GM19467 (cell line): ENCODE measurements around the gene STX7.
A peak's percentile ranks its signal among the peaks of the same experiment; 100 is the strongest.

Source experiments
- ATAC-seq: cut with Tn5 transposase; IDR thresholded peaks from one replicate; pipeline ENCODE4 v1.9.1; 2021; ENCODE audit warnings: mild to moderate bottlenecking, moderate library complexity; ENCODE audit not compliant: unreplicated experiment

STX7 gene

DNA sequence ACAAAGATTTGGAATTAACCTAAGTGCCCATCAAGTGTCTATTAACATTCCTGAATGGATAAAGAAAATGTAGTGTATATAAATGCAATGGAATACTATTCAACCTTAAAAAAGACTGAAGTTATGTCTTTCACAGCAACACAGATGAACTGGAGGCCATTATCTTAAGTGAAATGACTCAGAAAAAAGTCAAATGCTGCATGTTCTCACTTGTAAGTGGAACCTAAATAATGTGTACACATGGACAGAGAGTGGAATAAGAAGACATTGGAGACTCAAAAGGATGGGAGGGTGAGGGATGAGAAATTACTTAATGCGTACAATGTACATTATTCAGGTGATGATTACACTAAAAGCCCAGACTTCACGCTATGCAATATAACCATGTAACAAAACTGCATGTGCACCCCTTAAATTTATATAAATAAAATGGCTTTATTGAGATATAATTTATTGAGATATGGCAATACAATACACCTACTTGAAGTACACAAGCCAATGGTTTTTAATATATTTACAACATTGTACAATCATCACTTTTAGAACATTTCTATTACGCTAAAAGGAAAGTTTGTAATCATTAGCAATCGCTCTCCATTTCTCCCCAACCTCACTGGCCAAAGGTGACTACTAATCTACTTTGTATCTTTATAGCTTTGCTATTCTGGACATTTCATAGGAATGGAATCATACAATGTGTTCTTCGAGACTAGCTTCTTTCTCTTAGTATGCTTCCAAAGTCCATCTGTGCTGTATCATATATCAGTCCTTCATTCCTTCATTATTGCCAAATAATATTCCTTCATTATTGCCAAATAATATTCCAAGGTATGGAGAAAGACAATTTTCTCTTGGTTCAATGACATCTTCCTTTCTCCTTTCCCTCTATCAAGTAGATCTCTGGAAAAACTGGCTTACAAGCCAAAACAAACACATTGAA, 5.8 kb downstream of the STX7 start:
- ATAC-seq, result no peak

DNA sequence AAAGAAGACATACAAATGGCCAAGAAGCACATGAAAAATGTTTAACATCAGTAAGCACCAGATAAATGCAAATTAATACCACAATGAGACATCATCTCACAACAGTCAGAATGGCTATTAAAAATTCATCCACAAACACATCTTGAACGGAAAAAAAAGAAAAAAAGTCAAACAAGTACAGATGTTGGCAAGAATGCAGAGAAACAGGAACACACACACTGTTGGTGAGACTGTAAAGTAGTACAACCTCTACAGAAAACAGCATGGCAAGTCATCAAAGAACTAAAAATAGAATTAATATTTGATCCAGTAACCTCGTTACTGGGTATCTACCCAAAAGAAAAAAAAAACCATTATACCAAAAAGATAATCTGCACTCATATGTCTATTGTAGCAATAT, 6.5 kb downstream of the STX7 start:
- no peak for ATAC-seq

DNA sequence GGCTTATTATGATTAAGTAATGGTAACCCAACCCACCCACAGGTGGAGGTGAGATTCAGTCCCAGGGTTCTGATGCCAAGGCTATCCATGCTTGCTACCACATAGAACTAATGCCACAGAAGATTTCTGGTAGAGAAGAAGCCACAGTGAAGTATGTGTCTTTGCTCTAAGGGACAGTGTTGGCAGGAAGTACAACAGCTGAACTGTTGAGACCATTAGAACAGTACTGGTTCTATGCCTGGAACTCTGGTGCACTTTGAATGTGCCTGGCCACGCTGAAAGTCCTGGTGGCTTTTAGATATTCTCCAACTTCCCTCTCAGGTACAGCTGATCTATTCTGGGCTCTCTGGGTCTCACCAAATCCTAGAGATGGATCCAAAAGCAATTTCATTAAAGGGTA, 7.8 kb downstream of the STX7 start:
- ATAC-seq, result no peak

DNA sequence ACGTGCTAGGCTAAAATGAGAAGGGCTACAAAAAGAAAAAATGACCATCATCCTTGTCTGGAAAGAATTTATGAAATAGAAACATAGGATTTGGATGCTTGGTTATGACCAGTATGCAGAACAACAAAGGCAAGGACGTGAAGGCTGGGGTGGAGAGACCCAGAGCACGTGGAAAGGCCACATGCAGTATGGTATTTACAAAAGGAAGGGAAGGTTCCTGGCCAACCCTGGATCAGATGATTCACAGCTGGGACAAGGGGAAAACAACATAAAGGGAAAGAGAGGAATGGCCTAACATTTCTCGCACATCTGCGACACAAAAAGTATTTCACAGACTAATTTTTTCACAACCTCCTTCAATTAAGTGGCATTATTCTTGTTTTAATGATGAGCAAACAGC, 8.2 kb downstream of the STX7 start:
- ATAC-seq, result no peak

DNA sequence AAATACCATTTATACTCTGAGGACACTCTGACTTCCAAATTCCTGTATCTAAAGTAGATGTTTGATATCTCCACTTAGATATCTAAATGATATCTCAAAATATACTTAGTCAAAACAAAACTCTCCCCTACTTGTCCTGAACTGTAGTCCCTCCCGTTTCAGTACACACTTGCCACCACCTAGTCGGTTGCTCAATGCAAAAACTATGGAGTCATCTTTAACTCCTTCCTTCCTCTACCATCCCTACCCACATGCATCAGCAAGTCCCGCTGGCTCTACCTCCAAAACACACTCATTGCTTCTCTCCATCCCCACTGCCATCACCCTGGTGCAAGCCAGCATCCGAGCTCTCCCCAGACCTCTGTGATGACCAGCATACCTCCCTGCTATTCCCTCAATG, 13.2 kb downstream of the STX7 start:
- ATAC-seq, result no peak

DNA sequence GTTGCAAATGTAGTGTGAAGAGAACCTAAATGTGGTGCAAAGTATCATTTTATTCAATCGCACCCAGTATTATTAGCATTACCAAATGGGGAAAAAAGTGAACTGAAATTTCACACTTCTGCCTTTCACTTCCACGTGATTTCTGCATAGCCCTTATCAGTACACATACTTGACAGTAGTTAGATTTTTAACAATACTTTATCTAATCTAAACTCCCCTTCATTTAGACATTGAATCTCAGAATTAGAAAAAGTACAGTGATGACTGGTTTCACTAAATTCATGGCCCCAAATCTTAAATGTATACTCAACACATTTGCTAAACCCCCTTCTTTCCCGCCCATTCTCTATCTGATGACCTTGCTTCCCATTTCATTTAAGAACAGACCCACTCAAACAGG, 14.3 kb downstream of the STX7 start:
- peak; percentile 50 for ATAC-seq

DNA sequence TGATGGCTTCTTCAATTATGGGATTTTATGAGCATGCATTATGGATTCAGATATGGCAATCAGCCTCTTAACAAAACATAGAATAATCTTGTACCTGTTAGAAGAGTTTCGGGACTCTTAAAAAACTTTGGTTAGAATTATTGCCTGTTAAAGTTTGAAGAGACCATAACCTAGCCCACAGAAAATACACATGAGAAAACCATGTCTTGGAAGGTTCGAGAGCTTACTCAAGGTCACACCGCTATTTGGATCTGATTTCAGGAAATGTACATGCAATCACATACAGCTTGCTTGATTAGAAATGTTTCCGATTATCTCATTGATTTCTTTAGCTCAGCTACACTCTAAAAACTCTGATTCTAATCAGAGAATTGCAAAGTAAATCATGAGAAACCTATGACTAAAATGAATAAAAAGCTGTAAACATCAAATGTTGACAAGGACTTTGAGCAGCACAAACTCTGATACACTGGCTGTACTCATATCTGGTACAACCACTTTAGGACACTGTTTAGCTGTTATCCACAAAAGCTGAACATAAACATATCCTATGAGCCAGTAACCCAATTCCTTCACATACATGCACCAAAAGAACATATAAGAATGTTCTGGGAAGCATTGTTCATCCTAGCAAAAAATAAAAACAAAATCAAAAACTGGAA, 16.3 kb downstream of the STX7 start:
- ATAC-seq, result no peak

DNA sequence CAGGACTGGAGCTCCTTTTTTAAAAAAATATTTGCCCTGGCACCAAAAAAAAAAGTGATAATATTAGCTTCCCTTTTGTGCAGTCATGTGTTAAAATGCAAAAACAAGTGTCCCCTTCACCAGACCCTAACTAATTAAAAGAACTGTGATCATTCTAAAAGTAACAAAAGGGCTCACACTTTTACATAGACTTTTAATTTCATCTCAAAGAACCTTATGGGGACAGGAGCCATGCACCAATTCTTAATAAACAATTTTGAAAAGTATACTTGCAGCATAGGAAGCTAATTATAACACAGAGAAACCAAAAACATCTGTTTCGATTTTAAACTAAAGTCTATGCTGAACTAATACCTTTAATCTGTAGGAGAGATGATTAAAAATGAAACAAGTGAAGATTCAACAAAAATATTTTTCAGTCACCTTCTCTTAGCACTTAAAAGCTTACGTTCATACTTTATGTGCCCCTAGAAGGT, 17.3 kb downstream of the STX7 start:
- ATAC-seq, result peak; percentile 42

DNA sequence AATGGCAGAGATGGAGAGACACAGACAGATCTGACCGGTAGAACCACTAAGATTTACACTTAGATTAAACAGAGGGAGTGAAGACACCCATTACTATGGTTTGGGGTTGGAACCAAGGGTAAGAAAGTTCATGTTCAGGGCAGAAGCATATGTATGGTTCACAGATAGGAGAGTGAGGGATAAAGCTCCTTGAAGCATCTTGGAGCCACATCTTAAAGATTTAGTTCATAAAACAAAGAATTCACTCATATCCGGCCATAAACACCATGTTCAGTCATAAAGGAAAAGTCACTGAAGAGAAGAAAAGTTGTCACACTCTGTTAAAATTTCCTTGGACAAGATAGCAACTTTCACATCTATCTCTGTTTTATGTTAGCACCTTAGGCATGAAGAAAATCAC, 18.0 kb downstream of the STX7 start:
- peak; percentile 27 for ATAC-seq

DNA sequence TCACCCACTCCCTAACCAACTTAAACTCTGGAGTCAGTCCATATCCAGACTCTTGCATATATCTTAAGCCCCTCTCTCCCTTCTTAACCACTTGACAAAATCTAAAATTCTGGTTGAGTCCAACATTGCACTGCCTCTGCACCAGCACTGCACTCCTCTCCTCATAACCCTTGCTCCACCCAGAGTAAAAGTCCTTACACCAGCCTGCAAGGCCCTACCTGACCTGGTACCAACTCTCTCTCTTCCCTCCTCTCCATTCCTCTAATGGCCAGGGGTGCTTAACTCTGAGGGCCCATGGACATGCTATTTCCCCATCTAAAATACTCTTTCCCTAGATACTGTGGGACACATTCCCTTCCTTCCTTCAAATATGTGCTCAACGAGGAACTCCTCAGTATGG, 21.0 kb downstream of the STX7 start:
- ATAC-seq, result no peak

DNA sequence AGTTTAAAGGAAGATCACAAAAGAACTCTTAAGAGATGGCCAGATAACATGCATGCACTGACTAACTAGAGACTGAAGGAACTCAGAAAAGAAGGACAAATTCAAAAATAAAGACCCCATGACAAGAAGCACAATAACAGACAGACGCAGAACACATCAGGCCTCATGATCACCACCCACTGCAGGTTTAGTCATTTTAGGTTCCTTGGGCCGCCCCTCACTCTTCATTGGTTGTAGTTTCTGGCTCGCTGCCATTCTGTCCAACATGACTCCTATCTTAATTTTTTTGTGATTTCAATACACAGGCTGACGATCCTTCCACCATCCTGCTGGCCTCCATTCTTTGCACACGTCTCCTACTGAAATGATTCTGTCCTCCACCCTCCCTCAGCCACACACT, 21.6 kb downstream of the STX7 start:
- no peak for ATAC-seq

DNA sequence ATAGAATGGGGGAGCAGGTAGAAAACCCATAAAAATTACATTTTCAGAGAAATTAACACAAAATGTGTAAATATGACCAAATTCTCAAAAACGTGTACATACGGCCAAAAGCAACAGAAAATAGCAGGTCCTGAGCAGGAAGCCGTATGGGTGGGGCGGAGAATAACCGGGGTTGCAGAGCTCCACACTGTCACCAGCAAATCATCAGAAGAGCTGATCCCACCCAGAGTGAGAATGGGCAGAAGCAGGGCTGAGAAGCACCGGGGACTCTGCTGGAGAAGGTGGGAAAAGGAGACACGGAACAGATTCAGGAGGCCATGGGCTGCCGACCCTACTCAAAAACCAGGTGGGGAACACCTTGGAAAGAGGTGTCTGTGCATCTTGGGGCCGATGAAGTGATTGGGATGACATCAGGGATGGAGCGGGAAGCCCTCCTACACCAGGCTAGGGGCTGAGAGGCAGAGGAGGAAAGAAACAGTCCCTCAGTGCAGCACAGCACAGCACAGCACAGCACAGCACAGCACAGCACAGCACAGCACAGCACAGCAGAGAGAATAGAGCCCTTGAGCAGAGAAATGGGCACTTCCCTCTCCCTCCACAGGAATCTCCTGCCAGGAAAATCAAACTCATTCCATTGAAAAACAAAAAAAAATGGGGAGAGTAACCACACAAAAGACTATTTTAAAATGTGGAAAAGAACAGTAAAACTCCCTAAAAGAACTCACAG, 22.3 kb downstream of the STX7 start:
- ATAC-seq, result peak; percentile 51

DNA sequence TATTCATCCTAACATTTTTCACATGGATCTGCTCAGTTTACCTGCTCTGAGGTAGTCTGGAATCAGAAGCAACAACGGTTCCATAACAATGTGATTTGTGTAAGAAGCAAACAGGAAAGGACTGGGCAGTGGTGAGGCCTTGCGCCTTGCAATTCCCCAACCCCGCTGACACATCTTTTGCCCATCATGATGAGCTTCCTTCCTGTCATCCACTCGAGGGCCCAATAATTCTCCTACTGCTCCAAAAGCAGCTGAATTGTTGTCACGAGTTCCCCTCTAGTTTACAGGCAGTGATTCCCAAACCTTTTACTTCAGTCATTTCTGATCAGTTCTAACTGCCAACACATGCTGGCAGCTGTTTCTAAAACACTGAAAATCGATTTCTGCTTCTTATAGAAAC, 22.9 kb downstream of the STX7 start:
- no peak for ATAC-seq

DNA sequence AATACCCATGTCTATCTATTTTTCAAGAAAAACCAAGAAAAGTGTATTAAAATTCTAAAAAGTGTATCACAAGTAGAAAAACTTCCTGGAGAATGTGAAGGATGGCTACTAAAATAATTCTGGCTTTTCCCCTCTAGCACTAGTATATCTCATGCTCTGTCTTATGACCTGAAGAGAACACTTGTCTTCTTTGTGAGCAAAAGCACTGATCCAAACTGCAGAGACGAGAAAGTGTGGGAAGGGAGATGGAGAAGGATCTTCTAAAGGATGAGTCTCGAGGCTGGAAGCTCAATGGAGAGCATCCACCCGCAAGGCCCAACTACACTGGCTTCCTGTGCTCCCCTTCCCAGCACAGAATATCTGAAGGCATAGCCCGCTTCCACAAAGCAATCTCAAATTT, 23.5 kb downstream of the STX7 start:
- ATAC-seq, result no peak

DNA sequence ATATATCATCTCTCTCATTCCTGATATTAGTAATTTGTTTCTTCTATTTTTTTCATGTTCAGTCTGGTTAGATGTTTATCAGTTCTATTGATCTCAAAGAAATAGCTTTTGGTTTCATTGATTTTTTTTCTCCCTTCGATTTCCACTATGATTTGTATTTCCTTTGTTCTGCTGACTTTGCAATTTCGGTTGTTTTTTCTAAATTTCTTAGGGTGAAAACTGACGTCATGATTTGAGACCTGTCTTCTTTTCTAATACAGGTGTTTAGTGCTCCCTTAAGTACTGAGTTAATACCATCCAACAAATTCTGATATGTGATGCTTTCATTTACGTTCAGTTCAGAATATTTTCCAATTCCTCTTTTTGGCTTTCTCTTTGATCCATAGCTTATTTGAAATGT, 25.2 kb downstream of the STX7 start:
- no peak for ATAC-seq

DNA sequence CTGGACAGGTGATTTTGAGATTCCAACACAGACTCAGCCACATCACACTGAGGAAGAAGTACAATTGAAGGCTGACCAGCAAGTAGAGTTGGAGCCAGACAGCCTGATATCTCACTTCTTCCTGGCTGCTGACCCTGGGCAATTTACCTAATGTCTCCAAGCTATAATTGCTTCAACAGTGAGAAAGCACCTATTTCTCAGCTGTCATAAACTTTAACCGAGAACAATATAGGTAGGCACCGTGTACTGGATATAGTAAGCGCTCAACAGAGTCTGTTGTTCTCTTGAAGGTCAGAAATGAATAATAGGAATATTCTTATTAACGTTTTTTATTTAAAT, 28.3 kb downstream of the STX7 start:
- peak; percentile 24 for ATAC-seq

DNA sequence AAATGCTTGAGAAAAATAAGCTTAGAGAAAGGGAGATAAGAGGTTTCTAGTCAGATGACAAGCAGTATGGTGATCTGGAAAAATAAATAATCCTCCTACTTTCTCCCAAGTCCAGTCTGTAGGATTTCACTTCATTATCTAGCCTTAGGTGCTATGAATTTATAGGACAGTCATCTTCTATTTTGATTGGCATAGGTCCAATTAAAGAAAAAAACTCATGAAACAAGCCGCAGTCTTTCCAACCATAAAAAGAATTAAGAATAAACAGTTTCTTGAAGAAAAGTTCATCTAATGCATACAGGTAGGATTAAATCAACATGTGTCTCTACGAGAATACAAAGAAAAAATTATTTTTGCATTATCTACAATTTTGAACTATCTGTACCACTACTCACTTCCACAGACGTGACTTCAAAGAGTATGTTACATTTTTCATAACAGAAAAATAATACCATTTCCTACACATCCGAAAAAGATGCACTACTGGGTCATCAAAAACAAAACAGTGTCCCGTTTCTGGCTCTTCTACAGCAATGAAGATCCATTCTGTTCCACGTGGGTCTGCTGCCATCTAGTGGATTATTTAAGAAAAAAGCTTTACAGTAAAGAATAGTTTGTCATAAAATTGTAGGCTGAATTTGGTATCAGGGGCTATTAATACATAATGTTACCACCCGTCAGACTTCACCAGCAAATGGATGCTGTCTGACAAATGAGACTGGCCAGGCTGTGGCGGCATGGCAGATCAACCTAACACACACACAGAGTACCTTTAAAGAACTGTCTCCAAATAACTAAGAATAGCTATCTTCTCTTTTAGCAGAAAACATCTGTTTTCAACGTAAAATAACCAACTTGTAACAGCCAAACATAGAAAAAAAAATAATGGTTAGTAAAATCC, 28.9 kb downstream of the STX7 start:
- ATAC-seq, result peak; percentile 62

DNA sequence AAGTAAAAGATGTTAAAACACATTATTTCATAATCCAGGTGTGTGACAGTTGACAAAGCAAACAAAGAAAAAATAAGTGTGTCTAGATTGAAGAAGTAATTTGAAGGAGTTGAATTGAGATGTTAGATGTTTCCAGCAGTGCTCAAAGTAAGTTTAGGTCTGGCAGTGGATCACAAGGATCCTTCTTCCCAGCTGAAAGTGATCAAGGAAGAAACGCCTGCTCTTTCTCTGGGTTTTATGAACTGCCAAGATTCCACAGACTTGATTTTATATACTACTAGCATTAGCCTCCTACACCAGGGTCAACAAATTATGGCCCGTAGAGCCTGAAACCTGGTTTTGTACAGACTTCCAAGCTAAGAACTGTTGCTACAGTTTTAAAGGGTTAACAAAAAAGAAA, 30.3 kb downstream of the STX7 start:
- ATAC-seq, result no peak

DNA sequence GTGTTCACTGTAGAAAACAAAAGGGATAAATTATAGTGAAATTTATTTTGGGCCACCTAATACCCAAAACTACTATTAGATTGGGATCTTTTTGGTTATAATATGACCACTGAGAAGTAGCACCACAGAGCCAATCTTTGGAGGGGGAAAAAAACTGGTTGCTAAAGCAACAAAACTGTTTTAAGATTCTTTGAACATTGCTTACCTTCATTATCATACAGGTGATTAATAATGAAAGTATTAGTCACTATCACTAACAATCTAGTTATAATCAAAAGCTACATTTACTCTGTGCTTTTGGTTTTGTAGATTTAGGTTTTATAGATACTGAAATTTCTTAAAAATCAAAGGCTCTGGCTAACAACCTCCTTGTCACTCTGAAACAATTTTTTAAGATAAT, 31.7 kb downstream of the STX7 start:
- no peak for ATAC-seq

DNA sequence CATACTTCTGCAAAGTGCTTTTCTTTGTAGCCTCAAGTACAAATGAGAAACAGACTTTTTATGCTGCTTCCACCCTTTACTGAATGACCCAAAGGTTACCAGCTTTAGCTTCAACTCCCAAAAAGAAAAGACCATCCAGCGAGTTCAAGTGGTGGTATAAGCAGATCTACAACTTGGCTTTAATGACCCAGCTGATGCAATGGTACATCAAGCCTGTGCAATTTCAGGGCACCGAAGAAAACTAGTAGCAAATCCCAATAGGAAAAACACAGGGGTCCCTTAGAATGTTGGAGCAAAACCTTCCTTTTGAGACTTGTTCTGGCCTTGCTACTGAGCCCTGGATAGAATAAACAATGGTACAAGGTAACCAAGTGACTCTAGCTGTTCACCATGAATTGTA, 33.8 kb downstream of the STX7 start:
- no peak for ATAC-seq

DNA sequence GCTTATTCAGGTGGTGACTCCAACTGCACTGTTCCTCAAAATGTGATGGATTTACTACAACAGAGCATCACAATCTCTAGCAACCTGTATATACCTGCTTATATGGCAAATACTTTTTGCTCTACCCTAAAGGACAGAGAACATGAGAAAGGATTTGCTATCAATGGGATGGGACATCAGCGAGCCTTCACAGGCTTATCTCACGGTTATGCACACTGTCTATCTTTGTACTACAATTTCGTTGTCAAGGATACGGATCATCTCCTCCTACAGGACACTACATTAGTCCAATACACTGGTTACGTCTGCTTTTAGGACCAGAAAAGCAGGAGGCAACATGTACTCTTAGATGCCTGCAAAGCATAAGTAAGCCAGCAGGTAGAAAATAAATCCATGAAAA, 34.2 kb downstream of the STX7 start:
- ATAC-seq, result no peak
